Right lobe of liver (tissue), 6 donors: Measurements from ENCODE around the gene DLEC1. TPM values are rescaled to one million over a fixed set of nuclear protein-coding genes. Genes with fewer than 3 reads are reported as not detected.
"Not testable (repeated sequence)": the region's sequence is repeated elsewhere in the genome, so short reads cannot be mapped to it uniquely, and the experiment has no call there.

Experiments used
- ATAC-seq, 4 donors: fragments of 200-7000 bp; cut with Tn5 transposase; one replicate each; pipeline ENCODE4 v1.9.1; 2020; ENCODE audit warnings: mild to moderate bottlenecking in 4 of 4, moderate library complexity in 4 of 4
- DNase-seq, 3 donors: peaks; one replicate each; pipeline ENCODE4 v3.0.0-alpha.2; 2020
- H3K27ac ChIP-seq, 3 donors: fragments of 200-600 bp; one replicate each; pipeline ENCODE4 v1.8.0; 2022
- H3K27me3 ChIP-seq, 2 donors: fragments of 200-600 bp; one replicate each; pipeline ENCODE4 v1.8.0; 2022
- H3K36me3 ChIP-seq, 4 donors: fragments of 200-600 bp; sonication (generic) in 1 of 4; one replicate each; pipeline versions ENCODE4 v1.5.1 to v1.8.0; 2017 to 2022; ENCODE audit warnings: control low read depth in 1 of 4
- H3K4me1 ChIP-seq, 4 donors: fragments of 200-600 bp; sonication (generic) in 1 of 4; one replicate each; pipeline versions ENCODE4 v1.5.1 to v1.8.0; 2017 to 2022; ENCODE audit warnings: control low read depth in 1 of 4
- H3K4me3 ChIP-seq, 3 donors: fragments of 200-600 bp; one replicate each; pipeline ENCODE4 v1.8.0; 2022
- H3K9me3 ChIP-seq, 4 donors: fragments of 200-600 bp; sonication (generic) in 1 of 4; one replicate each; pipeline versions ENCODE4 v1.5.1 to v1.8.0; 2017 to 2022; ENCODE audit warnings: control low read depth in 1 of 4
- CTCF ChIP-seq, 4 donors: fragments of 200-600 bp in 3 of 4; fragments of 450-650 bp in 1 of 4; IDR thresholded peaks; one replicate each; pipeline versions ENCODE4 v1.5.1 to v1.8.0; 2016 to 2022; ENCODE audit warnings: antibody characterized with exemption in 4 of 4, mild to moderate bottlenecking in 2 of 4
- POLR2A ChIP-seq: fragments of 450-650 bp; IDR thresholded peaks from one replicate; pipeline ENCODE4 v1.6.1; 2017; ENCODE audit warnings: antibody characterized with exemption, mild to moderate bottlenecking
- WGBS: methylation state at CpG from one replicate; pipeline ENCODE4 v1.1.6; 2018; ENCODE audit warnings: low coverage, low lambda C conversion rate; ENCODE audit not compliant: insufficient coverage; ENCODE audit errors: missing lambda C conversion rate; 5-methylcytosine and 5-hydroxymethylcytosine counted together
- intact Hi-C, 2 donors: fragments of 100-400 bp; cut with DNase I; formaldehyde crosslinking; loops; one replicate each; pipeline versions ENCODE4 v1.11.2 to v1.14.1; 2022
- total RNA-seq, 6 experiments: library from RNA; depleted of rRNA in 2 of 6; stranded (reverse); fragments of >200 nt in 2 of 6; fragmentation: NEBNext Ultra II Directional in 3 of 6; extraction: Animal tissue kit (Norgen Biotek cat#: 25700) in 3 of 6; gene quantifications; one replicate each; pipeline versions ENCODE4 v1.1.0 to v1.2.4, GENCODE V29; 2016 to 2023
- donor health status: DM: no; HTN: yes; CAD: no.
- donor health status: DM: no; HTN: no; CAD: no.
- donor health status: DM: no; HTN: no; CAD: no.
- donor health status: DM: no; HTN: yes; CAD: no.
- donor health status: DM: no; HTN: yes; CAD: no.

The DLEC1 gene
- total RNA-seq, 6 experiments from 2014 or later, result 0.04 to 0.18 (median 0.15) TPM; not detected in 2

DNA sequence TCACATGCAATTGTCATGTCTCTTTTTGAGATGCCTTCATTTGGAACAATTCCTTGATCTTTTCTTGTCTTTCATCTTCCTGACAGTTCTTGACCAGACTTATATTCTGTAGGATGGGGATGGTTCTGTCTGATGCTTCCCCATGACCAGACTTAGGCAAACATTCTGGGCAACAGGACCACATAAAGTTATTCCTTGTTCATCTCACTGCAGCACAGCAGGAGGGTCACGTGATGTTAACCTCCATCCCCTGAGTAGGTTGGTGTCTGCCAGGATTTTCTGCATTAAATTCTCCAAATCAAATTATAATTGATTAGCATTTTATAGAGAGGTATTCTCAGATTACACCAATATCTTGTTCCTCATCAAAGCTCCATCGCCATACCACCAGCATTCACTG, 7.8 kb downstream of the DLEC1 start:
- WGBS, result 88% methylated on average over 2 of the region's 2 CpGs
- intact Hi-C loops, result no loop called here
- no peak for TF ChIP-seq POLR2A
- TF ChIP-seq CTCF (IDR thresholded peaks at IDR 0.05), result no peak
- no peak overlapping the region for H3K27ac ChIP-seq
- no peak for ATAC-seq
- H3K4me3 ChIP-seq, result no peak overlapping the region
- DNase-seq, result peak in 1 of 3 donors; percentile 6
- no peaks in the 10 kb centered on the region for H3K36me3 ChIP-seq
- no peaks in the 10 kb centered on the region for H3K27me3 ChIP-seq
- H3K9me3 ChIP-seq, result no peaks in the 10 kb centered on the region
- no peaks in the 10 kb centered on the region for H3K4me1 ChIP-seq

GRCh38 chr3:38047896-38048295, 8.9 kb downstream of the DLEC1 start:
- TF ChIP-seq POLR2A (no peak), CTCF (IDR thresholded peaks at IDR 0.05) (no peak)
- Histone ChIP-seq H3K27ac (no peak overlapping the region), H3K4me3 (no peak overlapping the region), H3K27me3 (no peaks in the 10 kb centered on the region), H3K36me3 (no peaks in the 10 kb centered on the region), H3K9me3 (no peaks in the 10 kb centered on the region), H3K4me1 (no peaks in the 10 kb centered on the region)
- no peak for DNase-seq
- ATAC-seq, result no peak
- intact Hi-C loops, result no loop called here
- WGBS, result 81% methylated on average over 2 of the region's 2 CpGs

DNA sequence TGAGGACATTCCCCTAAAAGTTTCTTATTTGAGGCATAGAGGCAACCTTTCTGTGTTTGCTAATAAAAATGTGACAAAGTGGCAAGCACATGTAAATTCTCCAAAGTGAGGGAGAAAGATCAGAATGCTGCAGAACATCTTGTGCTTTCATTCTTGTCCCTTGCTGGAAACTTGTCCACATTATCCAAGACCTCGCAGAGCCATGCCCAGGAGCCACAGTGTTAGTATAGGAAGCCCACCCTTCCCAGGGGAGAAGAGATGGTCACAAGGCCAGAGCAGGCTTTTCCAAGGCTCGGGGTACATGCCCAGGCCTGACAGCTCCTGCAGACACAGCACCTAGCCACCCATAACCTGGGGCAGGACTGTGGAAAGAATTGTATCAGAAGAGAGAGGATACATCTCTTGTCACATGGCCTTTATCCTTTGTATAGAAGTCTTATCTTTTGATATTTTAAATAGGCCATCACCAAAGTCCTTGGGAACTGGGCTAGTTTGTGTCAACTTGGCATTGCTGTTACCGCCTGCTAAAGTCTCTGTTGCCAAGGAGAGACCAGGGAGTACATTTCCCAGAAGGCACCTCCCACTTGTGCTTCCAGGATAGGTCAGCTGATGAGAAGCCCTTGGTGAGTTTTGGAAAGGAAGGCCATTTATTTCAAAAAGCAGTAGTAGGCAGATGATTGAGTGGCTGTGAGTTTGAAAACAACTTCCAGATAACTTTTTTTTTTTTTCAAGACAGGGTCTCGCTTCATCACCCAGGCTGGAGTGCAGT, 10.5 kb downstream of the DLEC1 start:
- DNase-seq, result peak in 1 of 3 donors; percentile 28
- Histone ChIP-seq H3K4me3 (no peak overlapping the region), H3K36me3 (no peaks in the 10 kb centered on the region), H3K4me1 (no peaks in the 10 kb centered on the region), H3K27ac (no peak overlapping the region), H3K27me3 (no peaks in the 10 kb centered on the region), H3K9me3 (no peaks in the 10 kb centered on the region)
- TF ChIP-seq POLR2A, result no peak
- TF ChIP-seq CTCF (IDR thresholded peaks at IDR 0.05), result no peak
- WGBS, result 83% methylated on average over 3 of the region's 4 CpGs
- peak in 1 of 4 donors; percentile 29 for ATAC-seq
- intact Hi-C loops, result no loop called here

DNA sequence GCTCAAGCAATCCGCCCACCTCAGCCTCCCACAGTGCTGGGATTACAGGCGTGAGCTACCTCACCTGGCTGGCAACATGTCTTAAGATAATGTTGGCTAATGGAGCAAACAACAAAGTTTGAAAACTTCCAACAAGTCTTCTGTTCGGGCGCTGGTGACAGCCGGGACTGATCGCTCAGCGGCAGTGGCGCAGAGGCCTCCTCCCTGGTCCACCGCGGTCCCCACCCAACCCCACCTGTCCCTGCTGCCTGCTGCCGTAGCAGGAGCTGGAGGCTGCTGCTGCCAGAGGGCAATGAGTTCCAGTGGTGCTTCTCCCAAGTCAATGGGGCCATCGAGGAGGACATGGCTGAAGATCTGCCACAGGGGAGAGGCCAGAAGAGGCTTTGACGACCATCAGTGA, 12.1 kb downstream of the DLEC1 start:
- no peak for ATAC-seq

GRCh38 chr3:38053286-38053685, 14.3 kb downstream of the DLEC1 start:
- H3K4me3 ChIP-seq, H3K27me3 ChIP-seq, intact Hi-C loops, H3K4me1 ChIP-seq, H3K27ac ChIP-seq, DNase-seq, H3K36me3 ChIP-seq, H3K9me3 ChIP-seq, ATAC-seq: not testable (repeated sequence)
- 100% methylated on average over 2 of the region's 32 CpGs for WGBS

More for the DNA sequence above, 12.1 kb downstream of the DLEC1 start:
- TF ChIP-seq POLR2A (no peak), CTCF (IDR thresholded peaks at IDR 0.05) (no peak)
- Histone ChIP-seq H3K4me3 (no peak overlapping the region), H3K27me3 (no peaks in the 10 kb centered on the region), H3K27ac (no peak overlapping the region), H3K4me1 (no peaks in the 10 kb centered on the region), H3K36me3 (no peaks in the 10 kb centered on the region), H3K9me3 (no peaks in the 10 kb centered on the region)
- no peak for DNase-seq
- intact Hi-C loops, result no loop called here
- WGBS, result 92% methylated on average over 10 of the region's 13 CpGs

DNA sequence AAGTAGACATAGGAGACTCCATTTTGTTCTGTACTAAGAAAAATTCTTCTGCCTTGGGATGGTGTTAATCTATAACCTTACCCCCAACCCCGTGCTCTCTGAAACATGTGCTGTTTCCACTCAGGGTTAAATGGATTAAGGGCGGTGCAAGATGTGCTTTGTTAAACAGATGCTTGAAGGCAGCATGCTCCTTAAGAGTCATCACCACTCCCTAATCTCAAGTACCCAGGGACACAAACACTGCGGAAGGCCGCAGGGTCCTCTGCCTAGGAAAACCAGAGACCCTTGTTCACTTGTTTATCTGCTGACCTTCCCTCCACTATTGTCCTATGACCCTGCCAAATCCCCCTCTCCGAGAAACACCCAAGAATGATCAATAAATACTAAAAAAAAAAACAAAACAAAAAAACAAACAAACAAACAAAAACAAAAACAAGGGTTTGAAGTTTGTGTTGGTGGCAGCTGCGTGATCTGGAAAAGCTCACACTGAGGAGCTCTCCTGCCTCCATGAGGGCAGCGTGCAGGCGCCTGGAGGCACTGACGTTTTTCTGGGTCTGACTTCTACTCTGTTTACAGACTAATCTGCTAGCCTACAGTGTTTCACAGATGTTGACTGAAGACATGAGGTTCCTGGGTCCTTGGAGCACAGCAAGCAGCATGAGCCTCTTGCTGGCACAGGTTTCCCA, 14.9 kb downstream of the DLEC1 start:
- intact Hi-C loops, H3K27ac ChIP-seq, H3K4me3 ChIP-seq, H3K9me3 ChIP-seq, ATAC-seq, DNase-seq, H3K4me1 ChIP-seq, H3K36me3 ChIP-seq, H3K27me3 ChIP-seq: not testable (repeated sequence)
- WGBS, result 63% methylated on average over 6 of the region's 9 CpGs
